Measurements from ENCODE around the gene FOXP4.

Gene FOXP4

GRCh38 chr6:41586252-41587007 lies 40.2 kb downstream of the FOXP4 start:
- DNase-seq, result no peak

GRCh38 chr6:41587131-41587879 lies 41.1 kb downstream of the FOXP4 start:
- no peak for DNase-seq

- no peak for DNase-seq
These were observed 41.9 kb downstream of the FOXP4 start for GRCh38 chr6:41588111-41588510.

- no peak for DNase-seq
These were observed 43.0 kb downstream of the FOXP4 start for GRCh38 chr6:41589223-41589622.

- DNase-seq, result no peak
These were observed 43.7 kb downstream of the FOXP4 start for GRCh38 chr6:41589636-41590622.

GRCh38 chr6:41591122-41591521 lies 44.9 kb downstream of the FOXP4 start:
- DNase-seq, result peak; percentile 2

- DNase-seq, result peak; percentile 42
These were observed 45.8 kb downstream of the FOXP4 start for GRCh38 chr6:41591859-41592502.

GRCh38 chr6:41593406-41593805 lies 47.2 kb downstream of the FOXP4 start:
- no peak for DNase-seq

- no peak for DNase-seq
These were observed 47.7 kb downstream of the FOXP4 start for GRCh38 chr6:41593839-41594238.

- no peak for DNase-seq
These were observed 48.1 kb downstream of the FOXP4 start for GRCh38 chr6:41594326-41594725.

- no peak for DNase-seq
These were observed 48.6 kb downstream of the FOXP4 start for GRCh38 chr6:41594766-41595165.

- DNase-seq, result no peak
These were observed 49.0 kb downstream of the FOXP4 start for GRCh38 chr6:41595166-41595565.

- no peak for DNase-seq
These were observed 50.0 kb downstream of the FOXP4 start for GRCh38 chr6:41596096-41596685.

- DNase-seq, result no peak
These were observed 50.6 kb downstream of the FOXP4 start for GRCh38 chr6:41596807-41597206.

GRCh38 chr6:41597246-41598000 lies 51.2 kb downstream of the FOXP4 start:
- no peak for DNase-seq

- no peak for DNase-seq
These were observed 52.5 kb downstream of the FOXP4 start for GRCh38 chr6:41598670-41599014.

- no peak for DNase-seq
These were observed 53.1 kb downstream of the FOXP4 start for GRCh38 chr6:41599015-41599851.

- DNase-seq, result no peak
These were observed 53.8 kb downstream of the FOXP4 start for GRCh38 chr6:41599852-41600445.

GRCh38 chr6:41600499-41601247 lies 54.5 kb downstream of the FOXP4 start:
- DNase-seq, result no peak

GRCh38 chr6:41601248-41601549 lies 55.0 kb downstream of the FOXP4 start:
- no peak for DNase-seq

All from NCI-H526 treated with DMSO at 0.1 percent for 48 hours (cell line).